Hepatocyte (in vitro differentiated cells): ENCODE results near the gene KRT81.

Experiments used
- EZH2 ChIP-seq: fragments of 200-600 bp; sonication (generic); IDR thresholded peaks from 2 replicates; pipeline ENCODE4 v1.6.1; 2016; ENCODE audit warnings: antibody characterized with exemption, mild to moderate bottlenecking, borderline replicate concordance
- EZH2phosphoT487 ChIP-seq: fragments of 200-600 bp; sonication (generic); IDR thresholded peaks from one replicate; pipeline ENCODE4 v1.6.1; 2018; ENCODE audit warnings: antibody characterized with exemption, mild to moderate bottlenecking, low read depth, moderate library complexity; ENCODE audit not compliant: unreplicated experiment, severe bottlenecking
- TF ChIP-seq, protein P1 (sequence below): fragments of 200-600 bp; sonication (generic); IDR thresholded peaks from 2 replicates; pipeline ENCODE4 v1.5.1; 2016; ENCODE audit warnings: antibody characterized with exemption, mild to moderate bottlenecking; ENCODE audit not compliant: poor library complexity

DNA sequence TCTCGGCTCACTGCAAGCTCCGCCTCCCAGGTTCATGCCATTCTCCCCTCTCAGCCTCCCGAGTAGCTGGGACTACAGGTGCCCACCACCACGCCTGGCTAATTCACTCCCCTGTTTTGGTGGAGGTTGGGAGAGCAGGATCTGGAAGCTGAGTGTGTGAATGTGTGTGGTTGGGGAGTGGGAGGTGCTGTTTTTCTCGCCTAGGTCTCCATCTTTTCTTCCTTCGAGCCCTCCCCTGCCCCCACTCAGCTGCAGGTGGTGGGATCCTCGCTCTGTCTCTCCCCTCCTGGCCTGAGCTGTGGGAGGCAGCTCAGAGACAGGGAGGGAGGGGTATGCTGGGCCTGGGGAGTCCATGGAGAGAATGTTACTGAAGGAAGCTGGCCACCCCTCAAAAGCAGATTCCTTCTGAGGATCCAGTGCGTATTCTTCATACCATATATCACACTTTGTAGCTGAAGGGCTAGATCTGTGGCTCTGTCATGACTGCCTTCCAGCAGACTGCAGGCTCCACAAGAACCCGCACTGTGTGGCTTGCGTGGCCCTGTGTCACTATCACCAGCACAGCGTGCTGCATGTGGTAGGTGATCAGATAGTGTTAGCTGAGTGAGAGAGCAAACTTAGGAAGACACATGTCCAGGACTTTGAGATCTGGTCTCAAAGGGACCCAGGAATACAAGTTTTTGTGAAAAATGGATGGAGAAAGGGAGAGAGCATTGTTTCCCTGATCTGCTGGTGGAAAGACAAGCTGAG lies 27.1 kb upstream of the KRT81 start:
- no peak for TF ChIP-seq EZH2
- TF ChIP-seq, protein P1, sequence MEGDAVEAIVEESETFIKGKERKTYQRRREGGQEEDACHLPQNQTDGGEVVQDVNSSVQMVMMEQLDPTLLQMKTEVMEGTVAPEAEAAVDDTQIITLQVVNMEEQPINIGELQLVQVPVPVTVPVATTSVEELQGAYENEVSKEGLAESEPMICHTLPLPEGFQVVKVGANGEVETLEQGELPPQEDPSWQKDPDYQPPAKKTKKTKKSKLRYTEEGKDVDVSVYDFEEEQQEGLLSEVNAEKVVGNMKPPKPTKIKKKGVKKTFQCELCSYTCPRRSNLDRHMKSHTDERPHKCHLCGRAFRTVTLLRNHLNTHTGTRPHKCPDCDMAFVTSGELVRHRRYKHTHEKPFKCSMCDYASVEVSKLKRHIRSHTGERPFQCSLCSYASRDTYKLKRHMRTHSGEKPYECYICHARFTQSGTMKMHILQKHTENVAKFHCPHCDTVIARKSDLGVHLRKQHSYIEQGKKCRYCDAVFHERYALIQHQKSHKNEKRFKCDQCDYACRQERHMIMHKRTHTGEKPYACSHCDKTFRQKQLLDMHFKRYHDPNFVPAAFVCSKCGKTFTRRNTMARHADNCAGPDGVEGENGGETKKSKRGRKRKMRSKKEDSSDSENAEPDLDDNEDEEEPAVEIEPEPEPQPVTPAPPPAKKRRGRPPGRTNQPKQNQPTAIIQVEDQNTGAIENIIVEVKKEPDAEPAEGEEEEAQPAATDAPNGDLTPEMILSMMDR: no peak
- no peak for TF ChIP-seq EZH2phosphoT487
